ENCODE measurements around the gene DVL2. TPM values are rescaled to one million over a fixed set of nuclear protein-coding genes. Genes with fewer than 3 reads are reported as not detected.

Gene DVL2
- total and polyA plus RNA-seq, 2 of the 13 experiments (the other 11 are each of a cell fraction or from before 2014, with no cell fraction given): 5.7 to 38.2 TPM

GRCh38 chr17:7241783-7242716 is 7.7 kb upstream of the DVL2 start, which contains the start of gene GABARAP (continued):
- TF ChIP-seq ELF4 (CRISPR knock-in tag; IDR thresholded peaks at IDR 0.05; ENCODE audit: borderline replicate concordance) (0 out of 2 replicates have a peak, but pooled peaks have one; percentile 11), NFE2L2 (IDR thresholded peaks at IDR 0.05; ENCODE audit: low read length) (no peak), MTF2 (CRISPR knock-in tag; IDR thresholded peaks at IDR 0.05; ENCODE audit: borderline replicate concordance) (no peak), KDM4B (CRISPR knock-in tag; IDR thresholded peaks at IDR 0.05) (no peak), ZNF674 (CRISPR knock-in tag; IDR thresholded peaks at IDR 0.05; ENCODE audit: low read depth) (0 out of 2 replicates have a peak, but pooled peaks have one; percentile 43), CCDC6 (CRISPR knock-in tag; IDR thresholded peaks at IDR 0.05) (no peak), ZBTB20 (CRISPR knock-in tag; IDR thresholded peaks at IDR 0.05; ENCODE audit: borderline replicate concordance, low read depth) (0 out of 2 replicates have a peak, but pooled peaks have one; percentile 54), PAXIP1 (CRISPR knock-in tag; conservative IDR thresholded peaks at IDR 0.05) (peak; percentile 40; the same call in 1 of the 2 replicates), NFIC (IDR thresholded peaks at IDR 0.05; ENCODE audit: low read length) (0 out of 2 replicates have a peak, but pooled peaks have one; percentile 4), CREB1 (IDR thresholded peaks at IDR 0.05) (no peak), CREB1 (CRISPR knock-in tag; IDR thresholded peaks at IDR 0.05) (peak; percentile 39; the same call in 1 of the 2 replicates), ZNF878 (CRISPR knock-in tag; IDR thresholded peaks at IDR 0.05) (peak; percentile 38; the same call in 1 of the 2 replicates), ZNF432 (CRISPR knock-in tag; IDR thresholded peaks at IDR 0.05; ENCODE audit: borderline replicate concordance) (no peak), AGO1 (IDR thresholded peaks at IDR 0.05; ENCODE audit: low read depth, low read length, poor library complexity, severe bottlenecking) (peak; percentile 98), ZNF747 (CRISPR knock-in tag; IDR thresholded peaks at IDR 0.05; ENCODE audit: borderline replicate concordance) (peak; percentile 82), GPN1 (CRISPR knock-in tag; IDR thresholded peaks at IDR 0.05; ENCODE audit: borderline replicate concordance) (no peak), PAF1 (CRISPR knock-in tag; IDR thresholded peaks at IDR 0.05) (no peak), ZNF572 (CRISPR knock-in tag; IDR thresholded peaks at IDR 0.05) (no peak), YEATS2 (CRISPR knock-in tag; IDR thresholded peaks at IDR 0.05; ENCODE audit: borderline replicate concordance) (peak; percentile 76; the same call in 1 of the 2 replicates), ARHGAP35 (CRISPR knock-in tag; IDR thresholded peaks at IDR 0.05; ENCODE audit: borderline replicate concordance) (0 out of 2 replicates have a peak, but pooled peaks have one; percentile 44), ZFY (CRISPR knock-in tag; IDR thresholded peaks at IDR 0.05) (peak; percentile 56; the same call in 1 of the 2 replicates)
- TF ChIP-seq, protein P1, sequence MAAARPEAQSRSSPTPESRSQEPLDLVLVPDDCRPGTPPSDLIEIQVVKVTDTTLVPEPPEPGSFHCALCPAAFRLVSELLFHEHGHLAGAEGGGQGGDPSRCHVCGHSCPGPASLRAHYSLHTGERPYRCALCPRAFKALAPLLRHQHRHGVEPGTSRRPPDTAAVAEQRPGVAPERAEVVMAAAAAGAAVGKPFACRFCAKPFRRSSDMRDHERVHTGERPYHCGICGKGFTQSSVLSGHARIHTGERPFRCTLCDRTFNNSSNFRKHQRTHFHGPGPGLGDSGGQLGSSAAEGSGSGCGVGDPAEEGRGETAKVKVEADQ (CRISPR knock-in tag; IDR thresholded peaks at IDR 0.05; ENCODE audit: borderline replicate concordance): no peak
- TF ChIP-seq, protein P2, sequence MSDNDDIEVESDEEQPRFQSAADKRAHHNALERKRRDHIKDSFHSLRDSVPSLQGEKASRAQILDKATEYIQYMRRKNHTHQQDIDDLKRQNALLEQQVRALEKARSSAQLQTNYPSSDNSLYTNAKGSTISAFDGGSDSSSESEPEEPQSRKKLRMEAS (IDR thresholded peaks at IDR 0.05): peak; percentile 44
- TF ChIP-seq, protein P3, sequence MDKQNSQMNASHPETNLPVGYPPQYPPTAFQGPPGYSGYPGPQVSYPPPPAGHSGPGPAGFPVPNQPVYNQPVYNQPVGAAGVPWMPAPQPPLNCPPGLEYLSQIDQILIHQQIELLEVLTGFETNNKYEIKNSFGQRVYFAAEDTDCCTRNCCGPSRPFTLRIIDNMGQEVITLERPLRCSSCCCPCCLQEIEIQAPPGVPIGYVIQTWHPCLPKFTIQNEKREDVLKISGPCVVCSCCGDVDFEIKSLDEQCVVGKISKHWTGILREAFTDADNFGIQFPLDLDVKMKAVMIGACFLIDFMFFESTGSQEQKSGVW (CRISPR knock-in tag; IDR thresholded peaks at IDR 0.05; ENCODE audit: borderline replicate concordance): no peak

All from HepG2 (cell line).